ENCODE data around the gene PRKCQ. TPM values are rescaled to one million over a fixed set of nuclear protein-coding genes. Genes with fewer than 3 reads are reported as not detected.

Gene PRKCQ
- total and polyA plus RNA-seq, 2 of the 8 experiments (the other 6 are each of a cell fraction or from before 2014, with no cell fraction given), result 9.1 to 22.6 TPM

GRCh38 chr10:6426317-6426716, 153.8 kb downstream of the PRKCQ start (continued):
- TF ChIP-seq RAD21 (IDR thresholded peaks at IDR 0.05 in 1 of 2, conservative IDR thresholded peaks at IDR 0.05 in 1 of 2; ENCODE audit: low read depth in 2 of 2, low read length in 2 of 2) (no peak), CREB1 (IDR thresholded peaks at IDR 0.05) (no peak)
